Measurements from ENCODE around the gene DBX1.
"Not testable (repeated sequence)": the region's sequence is repeated elsewhere in the genome, so short reads cannot be mapped to it uniquely, and the experiment has no call there.

Gene DBX1

DNA sequence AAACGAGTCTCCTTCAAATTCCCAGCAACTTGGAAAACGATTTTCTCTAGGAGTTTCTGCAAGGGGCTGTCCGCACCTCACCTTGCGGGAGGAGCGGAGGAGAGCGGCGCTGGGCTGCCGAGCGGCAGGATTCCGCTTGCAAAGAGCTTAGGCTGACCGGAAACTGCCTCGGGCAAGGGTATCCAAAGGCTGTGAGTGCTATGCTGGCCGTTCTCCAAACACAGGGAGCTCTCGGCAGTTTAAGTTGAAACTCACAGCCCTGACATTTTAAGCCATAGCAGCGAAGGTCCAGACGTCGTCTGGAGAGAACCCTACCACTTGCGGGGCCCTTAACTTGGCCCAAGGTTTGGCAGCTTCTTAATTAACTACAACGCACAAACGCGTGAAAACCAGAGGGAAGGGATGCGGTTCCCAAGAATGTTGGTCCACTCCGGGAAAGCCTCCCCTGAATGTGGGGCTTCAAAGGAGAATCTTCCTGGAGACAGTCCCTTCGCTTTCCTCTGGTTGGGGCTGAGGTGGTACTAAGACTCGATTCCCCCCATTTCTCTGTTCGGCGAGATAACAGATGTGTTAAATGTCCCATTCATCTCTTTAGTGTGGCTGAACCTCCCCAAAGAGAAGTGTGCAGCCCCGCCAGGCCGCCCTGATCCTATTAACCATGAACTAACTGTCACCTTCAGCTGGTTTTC lies 1.1 kb upstream of the DBX1 start:
- DNase-seq = no peak

DNA sequence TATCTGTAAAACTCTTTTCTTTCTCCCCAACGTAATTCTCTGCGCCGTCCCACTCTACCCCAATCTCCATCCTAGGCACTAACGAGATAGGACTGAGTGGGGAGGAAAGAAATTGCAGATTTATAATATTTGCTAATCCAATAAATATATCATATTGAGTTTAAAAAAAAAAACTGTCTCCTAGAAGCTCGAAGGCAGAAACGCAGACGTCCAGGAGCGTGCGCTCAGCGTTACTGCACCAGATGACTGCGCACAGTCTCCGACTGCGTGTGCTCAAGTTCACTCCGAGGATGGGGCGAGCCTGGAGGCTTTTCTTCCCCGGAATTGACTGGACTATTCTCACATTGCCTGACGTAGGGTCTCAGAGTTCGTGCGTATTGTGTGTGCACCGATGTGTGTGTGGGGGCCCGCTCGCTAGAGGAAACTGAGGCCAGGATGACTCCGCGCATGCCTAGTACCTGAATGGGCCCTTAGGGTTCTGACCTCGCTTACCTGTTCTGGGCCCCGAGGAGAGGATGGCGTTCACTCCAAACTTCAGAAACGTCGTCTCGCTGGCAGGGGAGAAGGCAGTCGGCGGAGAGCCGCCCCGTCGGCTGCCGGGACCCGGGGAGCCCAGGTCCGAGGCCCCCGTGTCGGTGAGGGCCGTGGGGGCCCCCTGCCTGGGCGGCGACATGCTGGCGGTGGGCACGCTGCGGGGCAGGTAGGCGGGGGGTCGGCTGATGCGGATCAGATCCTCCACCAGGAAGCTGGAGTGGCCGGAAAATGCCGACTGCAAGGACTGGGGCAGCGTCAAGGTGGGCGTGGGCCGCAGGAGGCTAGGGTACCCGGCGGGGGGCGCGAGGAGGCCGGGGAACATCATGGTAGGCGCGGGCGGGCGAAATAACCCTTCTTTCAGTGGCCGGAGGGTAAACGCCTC lies 551 bp downstream of the DBX1 start:
- DNase-seq = no peak

DNA sequence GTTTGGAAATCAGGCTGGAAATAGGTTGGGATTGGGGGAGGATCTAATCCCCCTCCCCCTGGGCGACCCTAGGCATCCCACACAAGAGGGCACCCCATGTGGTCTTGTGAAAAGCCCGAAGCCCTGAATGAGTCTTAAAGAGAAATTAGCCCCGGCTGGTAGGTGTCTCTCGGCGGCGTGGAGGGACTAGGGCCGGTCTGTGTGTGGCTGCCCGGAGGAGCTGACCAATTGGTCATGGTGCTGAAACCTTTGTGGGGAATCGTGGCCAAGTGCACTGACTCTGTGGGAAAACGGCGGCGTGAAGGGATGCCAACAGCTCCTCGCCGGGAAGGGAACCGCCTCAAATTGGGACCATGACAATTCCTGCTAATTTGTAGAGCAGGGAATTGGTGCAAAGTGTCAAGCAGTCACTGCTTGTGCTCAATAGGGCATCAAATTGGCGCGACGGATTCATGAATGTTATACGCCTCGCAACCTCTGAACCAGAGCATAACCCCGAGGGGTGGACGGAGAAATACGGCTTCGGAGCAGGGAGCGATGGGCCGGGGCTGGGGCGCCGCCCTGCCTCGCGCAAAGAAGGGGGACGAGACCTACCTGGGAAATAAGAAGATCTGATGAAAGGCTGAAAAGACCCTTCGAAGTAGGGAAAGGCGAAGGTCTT lies 1.5 kb downstream of the DBX1 start:
- no peak for DNase-seq

DNA sequence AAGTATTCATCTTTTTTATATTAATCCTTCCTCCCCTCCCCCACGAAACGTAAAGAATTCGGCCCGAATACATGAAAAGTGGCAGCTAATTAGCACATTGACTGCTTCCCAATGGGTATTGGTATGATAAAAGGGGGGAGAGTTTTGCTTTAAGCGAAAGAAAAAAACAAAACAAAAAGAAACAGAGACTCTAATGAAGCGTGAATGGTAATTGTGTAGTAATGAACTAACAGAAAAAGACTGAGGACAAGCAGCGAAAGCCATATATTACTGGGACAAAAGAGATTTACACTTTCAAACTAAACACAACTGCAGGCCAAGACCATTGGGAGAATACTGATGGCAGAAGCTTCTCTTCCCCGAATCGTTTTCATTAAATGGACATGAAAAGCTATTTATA lies 2.5 kb downstream of the DBX1 start:
- DNase-seq = no peak

DNA sequence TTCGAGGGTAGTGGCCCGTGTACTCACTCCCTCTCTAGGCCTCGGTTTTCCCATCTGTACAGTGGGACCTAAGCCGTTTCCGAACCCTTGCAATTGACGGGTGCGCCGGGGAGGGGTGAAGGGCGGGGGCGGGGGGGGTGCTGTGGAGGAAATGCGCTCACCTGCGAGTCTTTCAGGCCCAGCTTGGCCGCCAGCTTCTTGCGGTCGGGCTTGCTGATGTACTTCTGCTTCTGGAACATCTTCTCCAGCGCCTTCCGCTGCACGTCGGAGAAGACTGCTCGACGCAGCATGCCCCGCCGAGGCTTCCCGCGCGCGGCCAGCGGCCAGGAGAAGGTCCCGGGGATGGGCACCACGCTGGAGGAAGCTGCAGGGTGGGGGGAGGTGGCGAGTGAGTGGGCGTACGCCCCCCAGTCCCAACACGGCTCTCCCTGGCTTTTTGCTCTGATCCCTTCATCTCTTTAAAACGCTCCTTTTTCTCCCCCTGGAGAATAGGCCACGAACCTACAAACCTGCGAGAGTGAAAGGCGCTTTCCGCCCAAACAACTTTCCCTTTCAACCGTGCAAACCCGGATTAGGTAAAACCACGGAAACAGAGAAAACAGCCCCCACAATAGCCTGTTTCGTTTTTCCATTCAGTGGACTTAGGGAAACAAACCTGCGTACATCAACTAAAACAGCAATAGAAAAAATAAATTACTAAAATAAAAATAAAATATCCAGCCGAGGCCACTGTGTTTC lies 3.2 kb downstream of the DBX1 start:
- peak; percentile 9 for DNase-seq

DNA sequence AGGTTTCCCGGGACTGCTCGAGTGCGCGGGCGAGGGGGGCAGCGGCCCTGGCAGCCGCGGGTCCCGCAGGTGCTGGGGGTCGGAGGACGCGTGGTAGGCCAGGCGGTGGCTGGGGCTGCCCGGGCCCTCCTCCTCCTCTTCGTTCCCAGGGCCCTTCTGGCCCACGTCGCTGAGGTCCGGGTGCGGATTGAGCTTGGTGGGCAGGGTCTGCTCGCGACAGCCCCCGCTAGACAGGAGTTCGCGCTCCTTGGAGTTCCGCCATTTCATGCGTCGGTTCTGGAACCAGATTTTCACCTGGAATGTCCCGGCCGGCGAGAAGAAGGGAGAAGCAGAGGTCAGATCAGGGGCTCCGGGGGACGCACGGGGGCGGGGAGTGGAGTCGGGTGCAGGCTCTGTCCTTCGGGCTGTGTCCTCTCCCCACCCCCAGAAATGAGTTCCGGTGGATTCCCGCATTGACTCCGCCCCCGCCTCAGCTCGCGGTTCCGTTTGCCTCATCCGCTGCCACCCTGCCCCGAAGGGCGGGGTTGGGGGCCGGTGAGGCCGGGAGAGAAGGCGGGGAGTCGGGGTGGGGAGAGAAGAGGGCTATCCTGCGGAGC lies 3.9 kb downstream of the DBX1 start:
- DNase-seq = peak; percentile 27

DNA sequence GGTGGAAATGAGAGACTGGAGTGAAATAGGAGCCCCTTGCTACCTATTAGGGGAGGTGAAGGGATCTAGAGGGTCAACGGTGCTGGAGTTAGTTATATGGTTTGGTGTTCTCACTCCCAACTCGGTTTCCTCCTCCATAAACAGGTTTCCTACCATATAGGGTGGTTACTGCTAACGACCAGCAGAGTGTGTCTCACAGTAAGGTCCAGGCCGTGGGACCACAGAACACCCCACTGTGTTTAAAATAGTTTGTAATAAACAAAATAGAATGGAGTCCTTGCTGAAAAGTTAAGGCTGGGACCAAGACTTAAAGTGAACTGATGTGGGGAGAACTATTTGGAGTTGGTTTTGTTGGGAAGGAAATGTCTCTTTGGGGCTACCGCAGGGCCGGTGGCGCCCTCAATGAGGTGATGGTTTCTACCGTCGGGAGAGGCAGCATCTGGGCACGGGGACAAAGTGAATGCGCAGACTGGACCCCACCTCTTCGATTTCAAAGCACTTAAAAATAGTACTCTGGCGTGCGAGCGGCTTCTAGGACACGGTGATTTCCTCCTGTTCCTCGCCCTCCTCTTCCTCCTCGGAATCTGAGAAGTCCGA lies 4.5 kb downstream of the DBX1 start:
- no peak for DNase-seq

DNA sequence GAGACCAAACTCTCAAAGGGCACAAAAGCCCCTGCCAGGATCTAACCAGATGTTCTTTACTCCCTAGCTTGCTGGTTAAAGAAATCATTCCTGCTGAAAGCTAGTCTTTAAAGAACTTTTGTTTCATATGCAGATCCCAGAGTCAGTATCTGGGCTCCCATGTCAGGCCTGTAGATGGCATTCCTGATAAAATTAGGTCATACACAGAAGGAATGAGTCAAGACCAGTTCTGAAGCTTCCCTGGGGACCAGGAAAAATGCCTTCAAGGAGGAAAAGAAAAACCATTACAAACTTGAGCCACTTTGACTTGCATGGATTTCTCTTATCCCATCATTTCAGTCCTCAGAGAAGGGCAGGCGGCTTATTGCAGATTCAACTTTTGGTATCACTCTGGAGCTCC lies 5.9 kb downstream of the DBX1 start:
- no peak for DNase-seq

DNA sequence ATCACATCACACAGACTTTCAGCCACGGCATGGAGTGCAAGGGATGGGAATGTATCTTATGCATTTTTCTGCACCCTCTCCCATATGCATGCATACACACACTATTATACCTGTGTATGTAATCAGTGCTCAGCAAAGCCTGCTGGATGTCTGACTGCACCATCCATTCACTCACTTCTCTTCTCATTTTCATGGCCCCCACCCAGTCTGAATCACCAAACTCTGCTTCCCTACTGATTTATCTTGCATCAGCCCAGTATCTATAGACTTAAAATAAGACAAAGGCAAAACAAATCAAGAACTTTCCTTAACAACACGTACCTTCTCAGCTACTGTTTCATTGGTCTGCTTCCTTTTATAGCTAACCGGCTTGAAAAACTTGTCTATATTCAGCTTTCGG lies 21.6 kb downstream of the DBX1 start:
- DNase-seq = no peak

DNA sequence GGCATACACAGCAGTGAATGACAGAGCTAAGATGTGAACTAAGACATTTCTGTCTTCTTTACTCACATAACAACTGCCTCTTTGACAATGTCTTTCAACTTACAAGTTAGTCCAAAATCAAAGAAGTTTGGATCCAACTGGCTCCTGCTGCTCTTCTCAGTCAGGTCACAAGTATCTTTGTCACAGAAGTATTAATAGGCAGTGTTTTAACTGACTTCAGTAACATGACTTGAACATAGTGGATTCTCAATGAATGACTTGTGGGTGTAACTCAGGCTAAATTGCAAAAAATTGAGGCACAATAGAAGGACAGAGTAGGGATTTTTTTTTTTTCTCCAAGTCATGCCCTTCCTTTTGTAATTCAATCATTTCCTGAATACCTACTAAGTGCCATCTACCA lies 22.6 kb downstream of the DBX1 start:
- no peak for DNase-seq

DNA sequence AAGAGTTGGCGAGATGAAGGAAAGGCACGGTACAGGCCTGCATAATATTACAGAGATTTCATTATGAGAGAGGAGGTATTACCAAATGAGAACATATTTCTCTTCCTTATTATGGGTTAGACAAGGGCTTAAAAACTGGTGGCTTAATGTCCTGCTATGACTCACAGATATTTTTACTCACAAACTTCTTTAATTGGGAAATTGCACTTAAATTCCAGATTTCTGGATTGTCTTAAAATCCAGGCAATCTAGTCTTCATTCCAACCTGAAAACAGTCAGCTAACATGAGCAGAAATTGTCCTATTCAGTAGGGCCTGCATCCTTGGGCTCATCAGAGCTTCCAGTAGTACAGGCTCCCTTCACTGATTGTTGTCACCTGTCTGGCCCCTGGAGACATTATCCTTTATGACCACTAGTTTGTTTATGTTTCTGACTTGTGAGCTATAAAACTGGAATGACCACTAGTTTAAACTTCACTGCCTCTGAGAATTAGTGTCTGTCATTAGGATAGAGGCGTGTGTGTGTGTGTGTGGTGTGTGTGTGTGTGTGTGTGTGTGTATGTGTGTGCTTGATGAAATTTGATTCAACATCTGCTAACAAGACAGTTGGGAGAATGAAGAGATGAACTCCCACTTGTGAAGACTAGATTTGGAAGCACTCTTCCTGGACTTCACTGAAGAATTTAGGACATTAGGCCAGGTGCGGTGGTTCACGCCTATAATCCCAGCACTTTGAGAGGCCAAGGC lies 25.1 kb downstream of the DBX1 start:
- no peak for DNase-seq

DNA sequence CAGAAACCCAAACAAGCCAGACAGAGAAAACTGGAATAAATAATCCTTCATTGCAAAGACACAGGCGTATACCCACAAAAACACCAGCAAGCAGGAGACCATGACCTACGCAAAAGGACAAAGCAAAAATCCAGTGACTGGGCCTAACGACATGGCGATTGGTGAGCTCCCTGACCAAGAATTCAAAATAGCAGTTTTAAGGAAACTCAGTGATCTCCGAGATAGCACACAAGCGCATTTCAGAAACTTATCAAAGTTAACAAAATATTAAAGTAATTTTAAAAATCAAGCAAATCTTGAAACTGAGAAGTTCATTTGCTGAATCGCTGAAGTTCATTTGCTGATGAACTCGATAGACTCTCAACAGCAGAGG lies 27.6 kb downstream of the DBX1 start:
- no peak for DNase-seq

DNA sequence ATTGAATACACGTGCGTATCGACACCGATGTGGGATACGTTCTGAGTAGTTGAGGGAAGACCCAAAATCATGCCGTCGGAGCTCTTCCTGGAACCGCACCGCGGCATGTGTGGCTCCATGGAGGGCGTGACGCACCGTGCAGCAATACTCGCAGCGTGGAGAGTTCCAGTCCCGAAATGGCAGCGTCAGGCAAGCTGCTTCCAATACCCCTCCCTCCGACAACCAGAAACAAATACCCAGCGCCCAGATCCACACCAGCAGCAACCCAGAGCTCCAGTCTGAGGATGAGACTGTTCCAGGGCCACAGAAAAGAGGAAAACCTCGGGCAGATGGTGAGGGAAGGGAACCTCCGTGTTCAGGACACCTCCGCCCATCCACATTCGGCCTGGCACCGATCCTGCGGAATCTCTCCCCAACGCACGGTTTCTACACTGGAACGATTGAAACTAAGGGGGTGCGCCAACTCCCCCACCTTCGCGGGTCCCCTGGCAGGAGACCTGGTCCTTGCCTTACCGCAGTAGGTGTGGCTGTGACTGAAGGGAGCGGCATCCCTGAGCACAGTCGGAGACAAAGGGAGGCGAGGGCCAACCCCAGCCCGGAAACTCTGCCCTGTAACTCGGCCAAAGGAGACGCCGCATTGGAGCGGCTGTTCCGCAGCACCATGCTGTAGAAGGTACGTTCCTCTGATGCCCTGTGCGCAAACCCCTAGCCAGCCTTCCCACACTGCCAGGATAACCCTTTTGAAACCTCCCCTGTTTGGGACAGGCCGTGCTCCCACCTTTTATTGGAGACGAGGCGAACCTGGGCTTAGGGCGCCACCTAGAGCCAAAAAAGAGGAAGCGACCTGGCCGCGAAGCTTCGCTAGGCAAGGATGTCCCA lies 28.2 kb downstream of the DBX1 start:
- peak; percentile 57 for DNase-seq

DNA sequence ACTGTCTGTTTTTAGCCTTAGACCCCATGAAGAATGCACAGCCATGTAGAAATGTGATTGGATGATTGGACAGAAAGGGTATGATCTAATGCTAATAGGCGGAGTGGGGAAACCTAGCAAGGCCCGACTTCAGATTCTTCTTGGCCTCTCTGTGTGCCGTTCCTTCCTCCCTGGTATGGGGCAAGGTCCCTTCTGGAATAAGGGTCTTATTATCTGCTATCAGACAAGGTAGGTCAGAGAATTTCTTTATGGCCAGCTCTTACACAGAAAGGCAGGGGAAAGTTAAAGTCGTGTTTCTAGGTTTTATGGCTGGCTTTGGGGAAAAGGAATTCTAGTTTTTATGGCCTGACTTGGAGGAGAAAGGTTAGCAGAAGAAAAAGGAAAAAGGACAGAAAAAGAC lies 30.6 kb downstream of the DBX1 start:
- no peak for DNase-seq

DNA sequence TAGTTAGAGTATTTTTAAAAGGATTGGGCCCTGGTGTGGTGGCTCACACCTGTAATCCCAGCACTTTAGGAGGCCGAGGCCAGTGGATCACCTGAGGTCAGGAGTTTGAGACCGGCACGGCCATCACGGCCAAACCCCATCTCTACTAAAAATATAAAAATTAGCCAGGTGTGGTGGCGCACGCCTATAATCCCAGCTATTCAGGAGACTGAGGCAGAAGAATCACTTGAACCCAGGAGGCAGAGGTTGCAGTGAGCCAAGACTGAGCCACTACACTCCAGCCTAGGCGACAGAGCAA lies 31.8 kb downstream of the DBX1 start:
- not testable (repeated sequence) for DNase-seq

DNA sequence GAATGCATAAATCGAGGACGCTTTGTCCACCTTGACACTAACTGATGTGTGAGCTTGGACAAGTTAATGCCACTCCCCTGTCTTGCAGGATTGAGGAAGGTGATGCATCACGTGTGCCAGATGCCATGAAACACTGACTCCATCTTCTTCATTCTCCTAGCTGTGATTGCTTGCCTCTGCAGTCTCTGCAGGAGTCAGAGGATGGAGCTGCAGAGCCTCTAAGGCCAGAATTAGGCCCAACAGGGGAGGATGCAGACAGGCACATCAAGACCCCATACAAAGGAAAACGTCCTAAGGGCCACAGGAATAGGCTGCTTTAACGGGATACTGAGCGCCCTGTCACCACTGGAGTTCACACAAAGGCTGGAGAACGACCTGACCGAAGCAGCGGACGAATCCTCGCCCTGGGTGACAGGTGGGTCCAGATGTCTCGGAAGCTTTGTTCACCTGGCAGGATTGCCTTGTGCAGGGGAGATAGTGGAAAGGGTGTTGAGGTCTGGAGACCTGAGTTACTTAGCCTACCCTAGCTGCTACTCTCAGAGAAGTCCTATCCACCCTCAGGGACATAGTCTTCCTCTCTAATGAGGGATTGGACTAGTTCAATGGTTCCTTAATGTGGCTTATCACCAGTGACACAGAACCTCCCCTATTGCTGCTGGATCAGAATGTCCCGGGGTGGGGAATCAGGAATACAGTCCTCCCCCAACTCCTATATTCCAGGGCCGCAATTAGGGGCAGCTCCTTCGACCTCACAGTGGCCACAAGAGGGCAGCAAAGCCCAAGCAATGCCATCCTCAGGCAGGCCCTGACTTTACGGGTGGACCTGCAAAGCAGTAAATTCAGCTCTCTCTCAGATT lies 32.4 kb downstream of the DBX1 start:
- peak; percentile 75 for DNase-seq

DNA sequence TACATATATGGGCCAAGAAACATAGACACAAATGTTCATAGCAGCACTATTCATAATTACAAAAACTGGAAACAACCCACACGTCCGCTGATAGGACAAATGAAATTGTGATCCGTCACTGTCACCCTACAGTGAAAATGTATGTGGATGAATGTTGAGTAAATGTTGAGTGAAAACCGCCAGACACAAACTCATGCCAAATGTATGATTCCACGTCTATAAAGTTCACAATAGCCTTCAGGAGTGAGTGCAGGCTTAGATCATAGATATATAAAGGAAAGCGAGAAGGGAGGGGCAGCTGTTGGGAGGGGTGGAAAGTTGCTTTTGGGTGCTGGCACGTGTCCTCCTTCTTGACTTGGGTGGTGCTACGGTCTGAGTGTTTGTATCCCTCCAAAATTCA lies 33.6 kb downstream of the DBX1 start:
- DNase-seq = no peak

DNA sequence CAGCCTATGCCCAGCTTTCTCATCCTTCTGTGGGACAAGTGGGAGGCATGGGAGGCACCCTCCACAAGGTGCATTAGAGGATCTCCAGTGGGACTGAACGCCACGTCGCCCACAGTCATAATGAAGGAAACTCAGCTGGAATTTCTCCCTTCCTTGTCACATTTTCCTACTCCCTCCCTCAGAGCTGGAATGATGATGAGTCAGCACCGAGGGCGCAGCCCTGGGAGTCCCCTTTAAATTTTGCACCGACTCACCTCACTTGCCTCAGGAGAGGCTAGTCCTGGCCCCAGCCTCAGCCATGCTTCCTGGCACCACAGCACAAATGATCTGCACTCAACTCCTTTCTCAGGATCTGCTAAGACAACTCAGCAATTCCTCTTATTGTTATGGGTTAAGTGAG lies 34.3 kb downstream of the DBX1 start:
- DNase-seq = no peak

DNA sequence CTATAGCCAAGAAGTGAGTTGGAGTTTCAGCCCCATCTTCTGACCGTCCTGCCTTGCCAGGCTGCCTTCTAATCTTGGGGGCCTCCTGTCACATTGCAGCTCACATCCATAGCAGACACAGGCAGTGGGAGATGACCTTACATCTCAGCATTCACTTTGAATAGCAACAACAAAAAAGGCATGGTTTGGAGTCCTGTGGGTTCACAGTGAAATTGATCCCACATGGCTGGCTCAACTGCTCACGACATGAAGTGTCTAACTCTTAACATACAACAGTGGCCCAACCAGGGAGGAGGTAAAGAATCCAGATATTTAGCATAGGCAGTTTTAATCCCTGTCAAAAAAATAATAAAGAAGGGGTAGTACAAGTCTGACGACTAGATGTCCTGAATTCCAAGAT lies 38.1 kb downstream of the DBX1 start:
- no peak for DNase-seq
